Fibroblast of lung (primary cell): Measurements from ENCODE around the gene ERBB4. TPM values are rescaled to one million over a fixed set of nuclear protein-coding genes. Genes with fewer than 3 reads are reported as not detected.
"Not testable (repeated sequence)": the region's sequence is repeated elsewhere in the genome, so short reads cannot be mapped to it uniquely, and the experiment has no call there.

Experiments
- DNase-seq, 2 donors: peaks; one replicate each; pipeline versions ENCODE4 v3.0.0 to v3.0.0-alpha.2; 2010; ENCODE audit warnings: low read depth in 2 of 2
- H2AFZ ChIP-seq: 2 replicates; pipeline ENCODE4 v1.5.1; 2012; ENCODE audit warnings: low read length, control low read depth, inconsistent platforms
- H3K27ac ChIP-seq: 2 replicates; pipeline ENCODE4 v1.5.1; 2011; ENCODE audit warnings: low read length, control low read depth; ENCODE audit not compliant: insufficient read depth
- H3K27me3 ChIP-seq: 2 replicates; pipeline ENCODE4 v1.5.1; 2011; ENCODE audit warnings: mild to moderate bottlenecking, low read length; ENCODE audit not compliant: control insufficient read depth, insufficient read depth
- H3K36me3 ChIP-seq: 2 replicates; pipeline ENCODE4 v1.5.1; 2011; ENCODE audit warnings: low read length; ENCODE audit not compliant: control insufficient read depth, insufficient read depth
- H3K4me1 ChIP-seq: 2 replicates; pipeline ENCODE4 v1.5.1; 2011; ENCODE audit warnings: low read length; ENCODE audit not compliant: control insufficient read depth, insufficient read depth; ENCODE audit errors: extremely low read depth
- H3K4me2 ChIP-seq: 2 replicates; pipeline ENCODE4 v1.5.1; 2011; ENCODE audit warnings: low read length, control low read depth; ENCODE audit not compliant: insufficient read depth; ENCODE audit errors: extremely low read depth
- H3K4me3 ChIP-seq, 4 experiments: fragments of 200-600 bp in 1 of 4; sonication (generic) in 1 of 4; replicated peaks in 1 of 4; 2 replicates each; pipeline ENCODE4 v1.5.1; 2011 to 2016; ENCODE audit warnings: low read length in 4 of 4, low read depth in 3 of 4, mild to moderate bottlenecking in 3 of 4, control low read depth in 2 of 4, inconsistent platforms in 1 of 4, mixed read lengths in 1 of 4; ENCODE audit not compliant: insufficient read depth in 1 of 4; ENCODE audit errors: control extremely low read depth in 1 of 4
- H3K79me2 ChIP-seq: 2 replicates; pipeline ENCODE4 v1.5.1; 2012; ENCODE audit warnings: mild to moderate bottlenecking, low read length, inconsistent platforms; ENCODE audit not compliant: control insufficient read depth, insufficient read depth
- H3K9ac ChIP-seq: 2 replicates; pipeline ENCODE4 v1.5.1; 2011; ENCODE audit warnings: mild to moderate bottlenecking, low read length, control low read depth; ENCODE audit not compliant: insufficient read depth
- H3K9me3 ChIP-seq: 2 replicates; pipeline ENCODE4 v1.5.1; 2012; ENCODE audit warnings: low read depth, low read length; ENCODE audit not compliant: control insufficient read depth, insufficient read depth
- H4K20me1 ChIP-seq: 2 replicates; pipeline ENCODE4 v1.5.1; 2011; ENCODE audit warnings: low read length; ENCODE audit not compliant: control insufficient read depth, insufficient read depth; ENCODE audit errors: extremely low read depth
- EZH2 ChIP-seq: IDR thresholded peaks from 2 replicates; pipeline ENCODE4 v1.5.1; 2012; ENCODE audit warnings: low read length, control low read depth, mild to moderate bottlenecking; ENCODE audit errors: missing control alignments
- polyA plus RNA-seq, 2 donors: library from polyadenylated mRNA; depleted of rRNA in 1 of 2; stranded (reverse) in 1 of 2; unstranded in 1 of 2; fragments of >200 nt; gene quantifications; 2 replicates each; pipeline ENCODE4 v1.2.1, GENCODE V29; 2011 to 2012; ENCODE audit warnings: missing spikeins in 1 of 2
- total RNA-seq: library from RNA; depleted of rRNA; stranded (reverse); fragments of >200 nt; gene quantifications from 2 replicates; pipeline ENCODE4 v1.2.1, GENCODE V29; 2014
- TF ChIP-seq, protein P1 (sequence below), 2 donors: IDR thresholded peaks in 1 of 2; conservative IDR thresholded peaks in 1 of 2; 1 replicate in 1 of 2; 2 replicates in 1 of 2; pipeline ENCODE4 v1.5.1; 2011 to 2012; ENCODE audit warnings: low read length in 2 of 2, control low read depth in 1 of 2, inconsistent platforms in 1 of 2, low read depth in 1 of 2, mild to moderate bottlenecking in 1 of 2

ERBB4 gene
- total and polyA plus RNA-seq, 2 donors (not counting 1 experiment from before 2014, with no cell fraction given), result 0.08 to 0.17 TPM

DNA sequence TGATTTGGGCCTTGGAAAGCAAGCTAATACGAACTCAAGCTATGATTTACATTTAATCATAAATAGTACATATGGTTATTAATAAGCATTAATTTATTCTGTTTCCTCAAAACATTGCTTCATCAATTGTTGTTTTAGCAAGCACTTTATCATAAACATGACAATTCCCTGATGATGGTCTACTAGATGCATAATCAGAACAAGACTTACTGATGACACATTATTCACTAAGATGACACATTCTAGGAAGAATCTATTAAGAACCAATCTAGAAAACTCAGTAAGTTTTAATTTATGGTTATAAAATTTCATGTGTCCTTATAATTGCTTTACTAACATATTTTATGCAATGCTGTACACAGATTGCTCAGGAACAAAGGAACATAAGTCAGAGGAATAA, 815.2 kb downstream of the ERBB4 start:
- no peaks in the 10 kb centered on the region for H3K27me3 ChIP-seq
- DNase-seq, result no peak
- no peak overlapping the region for H3K4me3 ChIP-seq
- H2AFZ ChIP-seq, result no peak overlapping the region
- no peak overlapping the region for H3K27ac ChIP-seq
- TF ChIP-seq, protein P1, sequence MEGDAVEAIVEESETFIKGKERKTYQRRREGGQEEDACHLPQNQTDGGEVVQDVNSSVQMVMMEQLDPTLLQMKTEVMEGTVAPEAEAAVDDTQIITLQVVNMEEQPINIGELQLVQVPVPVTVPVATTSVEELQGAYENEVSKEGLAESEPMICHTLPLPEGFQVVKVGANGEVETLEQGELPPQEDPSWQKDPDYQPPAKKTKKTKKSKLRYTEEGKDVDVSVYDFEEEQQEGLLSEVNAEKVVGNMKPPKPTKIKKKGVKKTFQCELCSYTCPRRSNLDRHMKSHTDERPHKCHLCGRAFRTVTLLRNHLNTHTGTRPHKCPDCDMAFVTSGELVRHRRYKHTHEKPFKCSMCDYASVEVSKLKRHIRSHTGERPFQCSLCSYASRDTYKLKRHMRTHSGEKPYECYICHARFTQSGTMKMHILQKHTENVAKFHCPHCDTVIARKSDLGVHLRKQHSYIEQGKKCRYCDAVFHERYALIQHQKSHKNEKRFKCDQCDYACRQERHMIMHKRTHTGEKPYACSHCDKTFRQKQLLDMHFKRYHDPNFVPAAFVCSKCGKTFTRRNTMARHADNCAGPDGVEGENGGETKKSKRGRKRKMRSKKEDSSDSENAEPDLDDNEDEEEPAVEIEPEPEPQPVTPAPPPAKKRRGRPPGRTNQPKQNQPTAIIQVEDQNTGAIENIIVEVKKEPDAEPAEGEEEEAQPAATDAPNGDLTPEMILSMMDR (conservative IDR thresholded peaks at IDR 0.05 in 1 of 2, IDR thresholded peaks at IDR 0.05 in 1 of 2; ENCODE audit: low read depth in 1 of 2, low read length in 2 of 2), result no peak
- TF ChIP-seq EZH2, result no peak
- no peaks in the 10 kb centered on the region for H3K4me1 ChIP-seq
- no peaks in the 10 kb centered on the region for H3K9me3 ChIP-seq
- no peaks in the 10 kb centered on the region for H3K79me2 ChIP-seq
- no peaks in the 10 kb centered on the region for H3K36me3 ChIP-seq
- no peak overlapping the region for H3K9ac ChIP-seq
- H3K4me2 ChIP-seq, result no peak overlapping the region
- no peaks in the 10 kb centered on the region for H4K20me1 ChIP-seq

DNA sequence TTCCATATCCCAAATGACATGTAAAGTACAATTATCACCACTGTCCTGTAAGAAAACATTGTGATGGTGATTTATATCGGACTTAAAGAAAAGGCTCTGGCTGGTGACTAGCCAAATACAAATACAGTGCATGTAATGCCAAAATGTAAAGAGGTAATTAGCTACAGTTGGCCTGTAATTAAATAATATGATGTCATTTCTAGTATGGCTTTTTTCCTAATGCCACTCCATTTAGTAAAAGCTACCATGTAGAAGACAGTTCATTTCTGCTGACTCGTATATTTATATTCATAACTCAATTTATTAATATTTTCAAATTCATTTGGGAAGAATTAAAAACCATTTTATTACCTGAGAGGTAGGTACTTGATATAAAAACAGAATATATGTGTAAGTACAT, 815.7 kb downstream of the ERBB4 start:
- Histone ChIP-seq H3K27ac (no peak overlapping the region), H3K27me3 (no peaks in the 10 kb centered on the region), H3K36me3 (no peaks in the 10 kb centered on the region), H2AFZ (no peak overlapping the region), H4K20me1 (no peaks in the 10 kb centered on the region), H3K4me2 (no peak overlapping the region), H3K4me1 (no peaks in the 10 kb centered on the region), H3K4me3 (no peak overlapping the region), H3K9me3 (no peaks in the 10 kb centered on the region), H3K9ac (no peak overlapping the region), H3K79me2 (no peaks in the 10 kb centered on the region)
- TF ChIP-seq, protein P1 (conservative IDR thresholded peaks at IDR 0.05 in 1 of 2, IDR thresholded peaks at IDR 0.05 in 1 of 2; ENCODE audit: low read depth in 1 of 2, low read length in 2 of 2), result no peak
- no peak for TF ChIP-seq EZH2
- DNase-seq, result no peak

DNA sequence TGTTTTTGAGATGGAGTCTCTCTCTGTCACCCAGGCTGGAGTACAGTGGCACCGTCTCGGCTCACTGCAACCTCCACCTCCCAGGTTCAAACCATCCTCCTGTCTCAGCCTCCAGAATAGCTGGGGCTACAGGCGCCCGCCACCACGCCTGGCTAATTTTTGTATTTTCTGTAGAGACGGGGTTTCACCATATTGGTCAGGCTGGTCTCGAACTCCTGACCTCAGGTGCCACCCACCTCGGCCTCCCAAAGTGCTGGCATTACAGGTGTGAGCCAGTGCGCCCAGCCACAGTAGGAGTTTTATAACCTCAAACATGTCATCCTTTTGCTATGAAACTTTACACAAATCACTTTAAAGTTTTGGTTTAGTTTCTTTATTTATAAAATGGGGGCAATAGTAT, 816.7 kb downstream of the ERBB4 start:
- H3K9me3 ChIP-seq, H3K36me3 ChIP-seq, H3K4me2 ChIP-seq, H3K9ac ChIP-seq, H3K27ac ChIP-seq, H3K4me3 ChIP-seq, H3K4me1 ChIP-seq, DNase-seq, H3K79me2 ChIP-seq, H2AFZ ChIP-seq, H3K27me3 ChIP-seq, H4K20me1 ChIP-seq: not testable (repeated sequence)

DNA sequence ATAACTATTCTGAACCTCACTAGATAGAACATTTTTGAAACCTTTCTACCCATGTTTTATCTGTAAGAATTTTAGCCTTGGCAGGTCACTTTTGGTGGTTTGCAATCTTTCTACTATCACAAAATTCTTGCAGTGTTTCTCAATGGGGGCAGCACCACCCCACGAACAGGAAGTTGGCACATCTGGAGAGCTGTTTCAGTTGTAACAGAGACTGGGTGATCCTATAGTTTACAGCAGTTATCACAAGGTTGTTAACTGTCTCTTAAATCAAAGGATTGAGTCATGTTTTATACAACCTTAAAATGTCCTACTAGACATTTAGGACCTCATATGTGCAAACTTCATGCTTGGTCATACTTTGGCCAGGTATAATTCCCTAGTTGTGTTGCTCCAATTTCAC, 829.2 kb downstream of the ERBB4 start:
- H3K9me3 ChIP-seq, result no peaks in the 10 kb centered on the region
- H3K9ac ChIP-seq, result no peak overlapping the region
- H2AFZ ChIP-seq, result no peak overlapping the region
- H3K79me2 ChIP-seq, result no peaks in the 10 kb centered on the region
- no peaks in the 10 kb centered on the region for H3K27me3 ChIP-seq
- no peaks in the 10 kb centered on the region for H3K36me3 ChIP-seq
- no peak overlapping the region for H3K4me2 ChIP-seq
- no peaks in the 10 kb centered on the region for H3K4me1 ChIP-seq
- no peak overlapping the region for H3K27ac ChIP-seq
- TF ChIP-seq EZH2, result no peak
- TF ChIP-seq, protein P1 (conservative IDR thresholded peaks at IDR 0.05 in 1 of 2, IDR thresholded peaks at IDR 0.05 in 1 of 2; ENCODE audit: low read depth in 1 of 2, low read length in 2 of 2), result no peak
- no peak for DNase-seq
- no peaks in the 10 kb centered on the region for H4K20me1 ChIP-seq
- H3K4me3 ChIP-seq, result no peak overlapping the region
